HG03439 (cell line): ENCODE measurements around the gene IL22RA2.

Experiments used
- ATAC-seq: cut with Tn5 transposase; IDR thresholded peaks from one replicate; pipeline ENCODE4 v1.9.1; 2021; ENCODE audit warnings: mild to moderate bottlenecking, moderate library complexity; ENCODE audit not compliant: unreplicated experiment

The IL22RA2 gene

DNA sequence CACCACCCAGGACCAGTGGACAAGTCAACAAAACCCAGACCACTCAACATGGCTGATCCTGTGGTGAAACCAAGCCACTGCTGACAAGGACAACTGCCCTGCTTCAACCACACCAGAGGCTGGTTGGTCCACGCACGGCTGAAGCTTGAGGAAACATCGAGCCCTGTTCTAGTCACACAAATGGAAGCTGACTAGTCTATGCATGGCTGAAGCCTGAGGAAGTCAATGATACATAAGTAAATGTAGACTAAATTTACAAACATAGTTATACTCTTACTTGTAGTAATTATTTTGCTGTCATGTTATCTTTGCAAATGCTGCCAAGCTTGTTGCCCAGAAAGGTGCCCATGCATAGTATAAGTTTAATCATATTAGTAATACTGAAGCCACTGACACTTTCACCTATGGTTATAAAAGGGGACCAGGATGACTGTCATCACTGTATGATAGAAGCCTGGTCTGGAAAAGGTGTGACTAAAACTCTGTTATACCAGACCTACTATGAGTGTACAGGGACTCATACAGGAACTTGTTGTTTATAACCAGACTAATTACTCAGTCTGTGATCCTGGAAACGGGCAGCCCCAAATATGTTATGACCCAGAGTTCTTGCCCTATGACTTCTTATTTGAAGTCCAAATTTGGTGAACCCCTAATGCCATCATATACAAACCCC lies 5.6 kb downstream of the IL22RA2 start:
- ATAC-seq: no peak

DNA sequence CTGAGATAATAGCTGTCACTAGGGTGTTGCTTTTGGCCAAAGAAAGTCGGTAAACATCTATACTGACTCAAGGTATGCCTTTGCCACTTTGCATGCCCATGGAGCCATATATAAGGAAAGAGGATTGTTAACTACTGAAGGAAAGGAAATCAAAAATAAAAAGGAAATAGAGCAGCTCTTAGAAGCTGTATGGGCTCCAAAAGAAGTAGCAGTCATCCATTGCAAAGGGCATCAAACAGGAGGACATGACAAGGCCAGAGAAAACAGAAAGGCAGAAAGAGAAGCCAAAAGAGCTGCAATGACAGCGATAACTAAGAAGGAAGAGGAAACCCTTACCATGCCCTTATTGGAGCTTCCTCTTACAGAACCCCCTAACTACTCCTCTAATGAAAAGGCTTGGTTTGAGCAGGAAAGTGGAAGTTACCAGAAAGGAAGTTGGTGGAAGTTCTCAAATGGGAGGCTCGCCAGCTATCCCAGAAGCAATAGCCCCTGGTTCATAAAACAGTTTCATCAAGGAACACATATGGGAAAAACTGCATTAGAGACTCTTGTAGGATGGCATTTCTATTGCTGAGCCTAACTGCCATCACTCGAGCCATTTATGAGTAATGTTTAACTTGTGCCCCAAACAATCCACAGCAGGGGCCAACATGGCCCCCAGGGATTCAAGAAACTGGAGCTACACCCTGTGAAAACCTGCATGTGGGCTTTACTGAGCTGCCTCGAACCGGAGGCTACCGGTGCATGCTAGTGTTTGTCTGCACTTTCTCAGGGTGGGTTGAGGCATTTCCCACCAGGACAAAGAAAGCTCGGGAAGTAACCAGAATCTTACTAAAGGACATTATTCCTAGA lies 7.0 kb downstream of the IL22RA2 start:
- ATAC-seq: no peak

DNA sequence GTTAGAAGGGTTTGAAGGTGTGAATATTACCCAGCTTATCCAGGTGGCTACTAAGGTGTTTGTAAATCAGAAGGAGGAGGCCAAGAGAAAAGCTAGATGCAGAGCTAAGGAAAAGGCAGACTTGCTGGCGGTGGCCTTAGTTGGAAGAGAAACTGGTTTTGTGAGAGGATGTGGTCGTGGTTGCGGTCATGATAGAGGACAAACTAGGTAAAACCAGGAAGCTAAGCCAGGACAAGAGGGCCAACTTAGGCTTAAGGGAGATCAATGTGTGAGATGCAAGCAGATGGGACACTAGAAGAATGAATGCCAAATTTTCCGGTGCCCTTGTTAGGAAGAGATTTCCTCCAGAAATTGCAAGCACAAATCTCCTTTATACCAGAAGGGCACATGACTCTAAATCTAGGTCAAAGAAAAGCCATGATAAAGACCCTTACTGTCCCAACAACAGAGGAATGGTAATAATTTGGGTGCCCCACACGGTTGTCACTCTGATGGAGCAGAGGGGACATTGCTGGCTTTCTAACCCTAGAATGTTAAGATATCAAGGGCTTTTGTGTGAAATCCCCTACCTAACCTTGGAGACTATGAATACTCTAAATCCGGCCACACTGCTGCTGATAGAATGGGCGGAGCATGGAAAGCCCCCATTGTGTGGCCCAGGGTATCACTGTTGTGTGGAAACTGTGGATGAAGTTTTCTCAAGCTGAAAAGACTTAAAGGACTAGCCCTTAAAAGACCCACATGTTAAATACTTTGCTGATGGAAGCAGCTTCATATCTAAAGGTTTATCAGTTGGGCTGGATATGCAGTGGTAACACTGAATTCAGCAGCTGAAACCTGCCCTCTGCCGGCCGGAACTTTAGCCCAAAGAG lies 7.8 kb downstream of the IL22RA2 start:
- peak; percentile 64 for ATAC-seq

DNA sequence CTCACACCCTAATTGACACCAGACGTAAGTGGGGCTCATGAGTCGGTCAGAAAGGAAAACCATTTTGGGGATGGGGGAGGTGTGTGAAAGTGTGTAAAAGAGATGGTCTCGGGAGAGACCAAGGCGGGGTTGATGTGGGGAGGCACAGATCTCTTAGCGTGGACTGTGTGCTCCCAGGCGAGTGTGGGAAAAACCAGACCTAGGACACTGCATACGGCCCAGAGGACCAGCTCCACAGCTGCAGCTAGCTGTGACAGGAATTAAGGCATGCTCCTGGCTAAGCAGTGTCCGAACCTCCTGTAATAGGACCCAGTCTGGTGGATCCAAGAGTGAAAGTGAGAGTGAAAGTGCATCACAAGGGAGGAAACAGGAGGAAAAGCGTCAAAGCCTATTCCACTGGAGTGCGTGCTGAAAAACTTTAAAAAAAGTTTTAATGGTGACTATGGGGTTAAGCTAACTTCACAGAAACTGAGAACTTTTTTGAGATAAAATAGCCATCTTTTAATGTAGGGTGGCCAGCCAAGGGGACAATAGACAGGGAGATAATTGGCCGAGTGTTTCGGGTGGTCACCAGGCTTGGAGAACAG lies 9.6 kb downstream of the IL22RA2 start:
- no peak for ATAC-seq

DNA sequence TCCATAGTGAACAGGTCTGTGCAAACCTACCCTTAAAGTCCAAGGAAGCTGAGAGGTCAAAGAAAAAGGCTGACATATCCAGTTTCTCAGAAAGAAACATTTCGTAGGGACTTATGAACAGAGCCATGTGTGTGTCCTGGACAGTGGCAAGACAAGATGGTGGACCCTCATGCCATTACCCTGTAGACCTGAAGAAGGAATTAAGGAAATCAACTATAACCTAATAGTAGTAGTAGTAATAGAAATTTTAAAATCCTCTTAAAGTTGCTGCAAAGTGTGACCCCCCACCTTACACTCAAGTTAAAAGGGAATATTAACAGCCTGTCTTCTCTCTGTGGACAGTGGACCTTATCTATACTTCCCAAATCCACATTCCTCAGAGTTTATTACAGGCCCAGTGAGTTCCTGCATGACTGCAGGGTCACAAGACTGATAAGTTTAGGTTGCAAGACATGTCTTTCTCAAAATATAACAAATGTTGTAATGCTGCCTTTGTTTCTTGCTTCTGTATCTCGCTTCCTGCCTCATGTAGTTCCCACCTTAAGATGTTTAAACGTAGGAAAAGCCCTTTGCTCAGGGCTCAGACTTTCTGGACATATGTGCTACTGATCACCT lies 10.6 kb downstream of the IL22RA2 start:
- ATAC-seq: no peak

DNA sequence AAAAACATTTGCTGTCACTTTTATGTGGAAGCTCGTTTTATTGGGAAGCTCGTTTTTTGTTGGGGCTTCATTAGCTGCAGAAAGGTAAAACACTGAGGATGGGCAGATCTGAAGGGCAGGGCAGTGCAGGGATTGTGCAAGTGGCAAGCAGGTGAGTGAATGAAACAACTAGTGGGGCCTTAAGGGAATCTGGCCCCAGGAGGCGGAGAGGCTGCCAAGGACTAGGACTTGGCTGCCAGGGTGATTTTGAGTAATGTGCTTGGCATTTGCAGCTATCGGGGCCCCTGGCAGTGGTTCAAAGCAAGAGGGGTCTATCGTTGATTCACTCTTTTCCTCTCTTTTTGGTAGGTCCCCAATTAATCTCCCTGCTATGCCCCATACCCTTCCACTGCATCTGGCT lies 11.5 kb downstream of the IL22RA2 start:
- no peak for ATAC-seq

DNA sequence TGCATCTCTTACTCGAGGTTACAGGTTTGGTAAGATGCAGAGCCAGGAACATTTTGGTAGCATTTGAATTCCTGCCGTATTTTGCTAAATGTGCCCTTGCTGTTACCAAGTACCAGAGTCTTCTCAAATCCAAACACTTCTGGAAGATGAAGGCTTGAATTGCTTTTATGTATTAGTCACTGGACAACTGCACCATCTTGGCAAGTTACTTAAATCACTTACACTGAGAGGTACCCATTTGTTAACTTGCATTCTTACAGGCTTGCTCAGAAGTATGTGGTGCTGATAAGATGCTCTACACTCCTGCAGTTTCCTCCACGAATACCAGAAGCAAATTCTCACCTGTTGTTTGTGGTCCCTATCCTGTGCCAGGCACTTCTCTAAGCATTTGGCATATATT lies 12.7 kb downstream of the IL22RA2 start:
- no peak for ATAC-seq

DNA sequence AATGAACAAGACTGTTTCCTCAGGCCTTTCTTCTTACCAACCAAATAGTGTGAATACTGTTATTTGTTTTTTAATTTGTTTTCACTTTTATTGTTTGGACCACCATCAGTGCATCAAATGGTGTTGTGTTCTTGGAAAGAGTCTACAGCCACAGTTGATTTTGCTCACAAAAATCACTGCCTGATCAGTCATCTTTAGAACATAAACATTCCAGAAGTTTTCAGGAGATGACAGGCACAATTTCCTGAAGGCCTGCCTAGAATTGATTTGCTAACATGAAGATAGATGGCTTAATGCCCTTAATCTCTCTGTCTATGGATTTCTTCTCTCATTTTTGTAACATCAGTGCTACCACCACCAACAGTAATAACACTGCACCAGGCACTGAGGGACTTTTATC lies 13.5 kb downstream of the IL22RA2 start:
- ATAC-seq: no peak

DNA sequence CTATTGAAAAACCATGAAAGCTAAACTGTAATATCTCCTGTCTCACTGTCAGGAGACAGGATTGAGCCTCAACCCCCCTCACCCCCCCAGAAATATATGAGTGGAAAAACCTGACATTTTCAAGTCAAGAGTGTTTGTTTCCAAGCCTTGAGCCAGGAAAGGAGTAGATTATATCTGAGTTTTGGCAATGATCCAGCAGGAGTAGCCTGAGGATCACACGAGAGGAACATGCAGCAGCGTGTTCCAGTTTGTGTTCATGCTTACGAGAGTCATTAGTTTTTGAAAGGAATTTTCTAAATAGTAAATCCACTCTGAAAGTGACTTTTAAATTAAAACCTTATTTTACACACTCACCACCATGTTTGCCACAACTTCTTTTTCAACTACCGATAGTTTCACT lies 15.8 kb downstream of the IL22RA2 start:
- no peak for ATAC-seq

DNA sequence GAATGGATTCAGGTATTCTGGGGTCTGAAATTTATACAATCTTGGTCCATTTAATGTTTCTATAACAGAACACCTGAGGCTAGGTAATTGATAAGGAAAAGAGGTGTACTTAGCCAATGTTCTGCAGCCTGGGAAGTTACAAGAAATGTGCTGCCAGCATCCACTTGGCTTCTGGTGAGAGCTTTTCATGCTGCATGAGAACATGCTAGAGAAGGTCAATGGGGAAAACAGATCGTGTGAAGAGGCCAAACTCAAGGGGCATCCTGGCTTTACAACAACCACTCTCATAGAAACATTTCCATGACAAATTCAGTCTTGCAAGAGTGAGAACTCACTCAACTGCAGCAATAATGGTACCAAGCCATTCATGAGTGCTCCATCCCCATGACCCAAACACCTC lies 16.8 kb downstream of the IL22RA2 start:
- ATAC-seq: no peak

DNA sequence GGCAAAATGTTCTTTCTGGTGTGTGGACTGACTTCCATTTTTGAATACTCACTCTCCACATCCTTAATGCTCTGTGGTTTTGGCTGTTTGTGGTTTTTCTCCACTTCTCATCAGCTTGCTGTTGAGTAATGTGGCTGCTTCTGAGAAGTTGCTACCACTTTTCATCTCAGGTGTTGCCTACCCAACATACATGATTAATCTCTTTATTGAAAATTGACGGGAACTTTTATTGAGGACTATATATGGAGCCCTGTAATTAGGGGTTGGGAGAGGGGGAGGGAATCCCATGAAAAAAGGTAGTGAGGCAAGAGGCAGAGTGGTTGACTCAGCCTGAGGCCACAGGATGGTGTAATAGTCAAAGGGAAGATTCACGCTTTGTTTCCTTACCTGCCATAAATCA lies 17.6 kb downstream of the IL22RA2 start:
- no peak for ATAC-seq

DNA sequence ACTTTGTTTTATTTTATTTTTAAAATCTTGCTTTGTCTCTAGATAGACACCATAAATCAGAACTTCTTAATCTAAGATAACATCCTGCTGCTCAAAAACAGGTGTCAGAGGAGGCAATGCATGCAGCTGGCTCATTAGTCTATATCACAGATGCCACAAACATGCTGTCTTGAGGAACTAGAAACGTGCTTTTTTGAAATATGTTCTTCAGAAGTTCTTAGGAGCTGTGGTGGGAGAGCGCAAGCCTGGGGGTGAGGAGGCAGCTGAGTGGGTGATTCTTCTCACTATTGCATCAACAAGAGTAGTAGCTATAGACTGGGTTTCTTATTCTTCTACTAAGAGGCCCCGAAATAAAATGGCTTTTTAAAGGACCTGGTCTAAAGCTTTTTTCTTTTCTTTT lies 23.4 kb downstream of the IL22RA2 start:
- ATAC-seq: no peak

DNA sequence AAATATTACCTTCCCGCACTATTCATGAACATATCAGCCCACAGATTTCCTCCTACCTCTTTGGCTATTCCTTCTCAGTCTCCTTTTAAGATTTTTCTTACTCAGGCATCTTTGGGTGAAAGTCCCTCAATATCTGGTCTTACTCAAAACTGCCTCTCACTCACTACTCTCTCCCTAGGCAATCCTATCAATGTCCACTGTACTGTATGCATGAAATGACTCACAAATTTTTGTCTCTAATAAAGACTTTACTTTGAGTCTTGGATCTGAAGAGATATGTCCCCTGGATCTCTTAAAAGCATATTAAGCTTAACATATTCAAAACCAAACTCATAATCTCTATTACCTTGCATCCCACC lies 24.4 kb downstream of the IL22RA2 start:
- no peak for ATAC-seq

DNA sequence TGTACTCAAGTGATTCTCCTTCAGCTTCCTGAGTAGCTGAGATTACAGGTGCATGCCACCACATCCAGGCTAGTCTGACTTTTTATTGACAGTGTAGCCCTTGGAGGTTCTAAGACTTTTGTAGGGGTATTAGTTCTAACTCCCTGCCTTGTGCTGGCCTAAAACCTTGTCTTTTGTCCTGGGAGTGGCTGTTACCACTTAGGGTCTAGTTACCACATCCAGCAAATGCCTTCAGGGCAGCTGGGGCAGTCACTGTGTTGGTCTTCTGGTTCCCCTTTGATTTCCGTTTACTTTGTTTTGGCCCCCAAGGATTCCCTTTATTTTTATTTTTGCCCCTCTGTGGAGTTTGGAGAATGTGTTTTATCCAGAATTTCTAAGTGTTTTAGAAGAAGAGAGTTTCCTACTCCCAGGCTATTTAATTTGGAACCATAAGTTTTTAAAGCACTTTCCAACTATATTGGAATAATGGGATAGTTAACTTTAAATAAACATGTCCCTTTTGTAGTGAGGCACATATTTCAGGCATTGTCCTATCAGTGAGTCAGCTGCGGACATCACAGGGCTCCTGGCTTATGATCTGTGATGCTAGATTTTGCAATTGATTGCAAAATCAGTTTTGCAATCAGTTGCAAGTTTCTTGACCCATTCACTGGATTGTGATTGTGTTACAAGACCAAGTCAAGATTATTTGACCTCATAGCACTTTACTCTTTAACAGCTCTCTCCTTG lies 25.0 kb downstream of the IL22RA2 start:
- ATAC-seq: no peak

DNA sequence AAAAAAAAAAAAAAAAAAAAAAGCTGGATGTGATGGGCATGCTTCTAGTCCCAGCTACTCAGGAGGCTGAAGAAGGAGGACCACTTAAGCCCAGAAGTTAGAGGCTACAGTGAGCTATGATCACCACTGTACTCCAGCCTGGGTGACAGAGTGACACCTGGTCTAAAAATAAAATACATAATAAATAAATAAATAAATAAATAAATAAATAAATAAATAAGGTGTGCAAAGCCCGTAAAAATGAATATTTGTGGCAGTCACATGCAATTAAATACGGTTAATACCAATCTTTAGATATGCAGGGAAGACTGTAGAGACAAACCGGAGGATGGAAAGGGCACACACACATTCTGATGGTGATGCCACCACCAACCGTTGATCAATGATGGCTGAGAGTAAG lies 26.2 kb downstream of the IL22RA2 start:
- ATAC-seq: no peak

DNA sequence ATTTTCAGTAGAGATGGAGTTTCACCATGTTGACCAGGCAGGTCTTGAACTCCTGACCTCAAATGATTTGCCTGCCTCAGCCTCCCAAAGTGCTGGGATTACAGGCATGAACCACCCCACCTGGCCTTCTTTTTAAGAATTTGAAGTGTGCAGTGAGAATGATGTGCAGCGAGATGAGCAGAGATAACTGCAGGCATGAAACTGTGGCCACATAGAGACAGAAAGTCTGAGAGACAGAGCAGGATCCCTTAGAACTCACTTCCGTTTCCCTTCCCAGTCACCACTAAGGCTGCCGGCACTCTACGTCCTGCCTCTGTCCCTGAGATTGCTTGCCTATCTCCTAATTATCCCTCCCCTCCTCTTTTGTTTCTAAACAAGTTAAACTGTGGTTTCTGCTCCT lies 27.2 kb downstream of the IL22RA2 start:
- no peak for ATAC-seq

DNA sequence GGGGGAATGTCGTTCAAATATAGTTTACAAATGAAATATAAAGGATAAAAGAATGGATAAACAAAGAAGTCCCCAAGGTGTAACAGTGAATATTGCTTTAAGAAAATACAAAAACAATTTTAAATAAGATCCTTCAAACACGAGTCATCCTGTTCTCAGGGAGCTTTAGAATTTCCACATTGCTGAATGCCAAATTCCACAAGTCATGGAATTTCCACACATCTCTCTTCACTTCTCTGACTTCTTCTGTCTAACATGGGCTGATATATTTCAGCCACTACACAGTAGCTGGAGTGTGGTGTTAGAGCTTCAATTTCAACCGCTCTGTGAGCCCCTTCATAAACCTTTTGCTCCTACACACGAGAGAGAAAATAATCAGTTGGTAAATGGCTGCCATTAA lies 28.0 kb downstream of the IL22RA2 start:
- no peak for ATAC-seq

DNA sequence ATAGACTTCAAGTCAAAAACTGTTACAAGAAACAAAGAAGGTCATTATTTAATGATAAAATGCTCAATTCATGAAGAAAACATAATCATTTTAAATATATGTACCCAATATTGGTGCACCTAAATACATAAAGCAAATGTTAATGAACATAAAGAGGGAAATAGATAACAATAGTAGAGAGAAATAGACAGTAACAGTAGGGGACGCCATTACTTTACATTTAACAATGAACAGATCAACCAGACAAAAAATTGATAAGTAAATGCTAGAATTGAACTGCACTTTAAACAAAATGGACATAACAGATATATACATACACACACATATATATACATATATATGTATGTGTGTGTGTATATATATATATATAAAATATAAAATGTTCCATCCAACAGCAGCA lies 37.4 kb downstream of the IL22RA2 start:
- ATAC-seq: no peak

DNA sequence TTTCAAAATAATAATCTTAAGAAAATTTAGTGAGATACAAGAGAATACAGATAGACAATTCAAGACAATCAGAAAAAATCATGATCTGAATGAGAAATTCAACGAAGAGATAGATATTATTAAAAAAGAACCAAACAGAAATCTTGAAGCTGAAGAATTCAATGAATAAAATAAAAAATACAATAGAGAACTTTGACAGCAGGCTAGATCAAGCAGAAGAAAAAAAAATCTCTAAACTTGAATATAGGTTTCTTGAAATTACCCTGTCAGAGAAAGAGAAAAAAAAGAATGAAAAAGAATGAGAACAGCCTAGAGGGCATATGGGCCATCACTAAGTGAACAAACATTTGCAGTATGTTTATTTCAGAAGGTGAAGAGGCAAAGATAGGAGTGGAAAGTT lies 39.0 kb downstream of the IL22RA2 start:
- ATAC-seq: no peak

DNA sequence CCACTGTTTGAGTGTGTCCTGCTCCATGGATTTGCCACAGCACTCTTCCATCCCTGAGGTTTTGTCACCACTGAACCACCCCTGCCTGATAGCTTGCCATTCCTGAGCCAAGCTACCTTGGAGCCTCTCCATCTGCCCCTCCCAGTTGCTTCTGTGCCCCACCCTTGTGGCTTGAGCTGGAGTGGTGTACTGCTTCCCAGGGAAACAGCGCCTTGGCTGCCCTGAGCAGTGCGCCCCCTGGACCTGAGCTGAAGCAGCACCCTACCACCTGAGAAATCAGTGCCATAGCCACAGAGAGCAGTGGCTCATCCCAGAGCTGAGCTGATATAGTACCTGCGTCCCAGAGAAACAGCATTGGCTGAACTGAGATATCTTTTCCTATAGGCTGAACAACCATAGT lies 40.3 kb downstream of the IL22RA2 start:
- no peak for ATAC-seq
